GM12878 (cell line): Measurements from ENCODE around the gene TRIP4. TPM values are rescaled to one million over a fixed set of nuclear protein-coding genes. Genes with fewer than 3 reads are reported as not detected.

Experiments
- ATAC-seq: fragments of 200-7000 bp; cut with Tn5 transposase; 3 replicates; pipeline ENCODE4 v1.9.1; 2020; ENCODE audit warnings: mild to moderate bottlenecking, moderate library complexity
- BruUV-seq: library from RNA; stranded (reverse); fragments of 400-500 nt; replicated peaks from 2 replicates; lab custom pipeline; 2021; lab: Mats Ljungman, UMichigan
- CTCF ChIA-PET: fragments of 300-600 bp; sonication (Branson Sonifier 250); formaldehyde crosslinking; extraction: SDS; loops from one replicate; lab custom pipeline; 2021; ENCODE audit warnings: inconsistent platforms; lab: Yijun Ruan, JAX
- POLR2A ChIA-PET: fragments of 350-600 bp; formaldehyde crosslinking; extraction: SDS; loops from one replicate; lab custom pipeline; 2021; ENCODE audit warnings: inconsistent platforms; lab: Charles Lee
- RAD21 ChIA-PET: fragments of 300-600 bp; sonication (Branson Sonifier 250); formaldehyde crosslinking; loops from one replicate; lab custom pipeline; 2023; ENCODE audit warnings: antibody characterized with exemption; ENCODE audit not compliant: unreplicated experiment; lab: Charles Lee
- SMC1A ChIA-PET: fragments of 300-600 bp; sonication (Branson Sonifier 250); formaldehyde crosslinking; loops from one replicate; lab custom pipeline; 2023; ENCODE audit not compliant: unreplicated experiment, uncharacterized antibody; lab: Charles Lee
- DNase-seq: peaks from one replicate; pipeline ENCODE4 v3.0.0-alpha.2; 2011; ENCODE audit warnings: low read depth, low spot score
- FAIRE-seq: peaks from 3 replicates; lab custom pipeline; 2011; peaks lifted over from hg19 to GRCh38; lab: Jason Lieb, UNC
- H2AFZ ChIP-seq: 2 replicates; pipeline ENCODE4 v1.6.0; 2011; ENCODE audit warnings: low read depth, low read length, control low read depth; ENCODE audit not compliant: control insufficient read depth
- H3K27ac ChIP-seq: 2 replicates; pipeline ENCODE4 v1.5.1; 2011; ENCODE audit warnings: control low read depth; ENCODE audit not compliant: control insufficient read depth, insufficient read depth
- H3K27me3 ChIP-seq, 2 experiments: replicated peaks in 1 of 2; 2 replicates each; pipeline versions ENCODE4 v1.6.0 to v1.6.1; 2011; ENCODE audit warnings: low read length in 1 of 2; ENCODE audit not compliant: control insufficient read depth in 2 of 2, insufficient read depth in 2 of 2
- H3K36me3 ChIP-seq, 2 experiments: 2 replicates each; pipeline ENCODE4 v1.5.1; 2011; ENCODE audit warnings: low read length in 1 of 2; ENCODE audit not compliant: control insufficient read depth in 2 of 2, insufficient read depth in 2 of 2
- H3K4me1 ChIP-seq: 2 replicates; pipeline ENCODE4 v1.6.1; 2011; ENCODE audit warnings: mild to moderate bottlenecking, low read length, moderate library complexity, mixed read lengths; ENCODE audit not compliant: control insufficient read depth, insufficient read depth
- H3K4me2 ChIP-seq: 2 replicates; pipeline ENCODE4 v1.6.0; 2011; ENCODE audit warnings: control low read depth; ENCODE audit not compliant: control insufficient read depth, insufficient read depth
- H3K4me3 ChIP-seq: fragments of 200-600 bp; sonication (generic); 2 replicates; pipeline ENCODE4 v1.5.1; 2016
- H3K79me2 ChIP-seq: 2 replicates; pipeline ENCODE4 v1.6.0; 2011; ENCODE audit warnings: low read length; ENCODE audit not compliant: control insufficient read depth, insufficient read depth
- H3K9ac ChIP-seq: 2 replicates; pipeline ENCODE4 v1.8.0; 2011; ENCODE audit warnings: low read length, control low read depth, mixed read lengths; ENCODE audit not compliant: control insufficient read depth, insufficient read depth
- H3K9me3 ChIP-seq: replicated peaks from 3 replicates; pipeline ENCODE4 v1.5.1; 2011; ENCODE audit warnings: mild to moderate bottlenecking, low read length; ENCODE audit not compliant: control insufficient read depth, insufficient read depth
- H4K20me1 ChIP-seq: 2 replicates; pipeline ENCODE4 v1.6.0; 2011; ENCODE audit not compliant: control insufficient read depth, insufficient read depth
- BACH1 ChIP-seq: fragments of 450-650 bp; IDR thresholded peaks from 2 replicates; pipeline ENCODE4 v1.6.1; 2017; ENCODE audit warnings: mild to moderate bottlenecking, borderline replicate concordance
- HDAC2 ChIP-seq: fragments of 200-600 bp; sonication (generic); IDR thresholded peaks from 2 replicates; pipeline ENCODE4 v1.6.1; 2017
- HDGF ChIP-seq: fragments of 450-650 bp; IDR thresholded peaks from 2 replicates; pipeline ENCODE4 v1.6.1; 2016; ENCODE audit warnings: antibody characterized with exemption
- IRF4 ChIP-seq: IDR thresholded peaks from 2 replicates; pipeline ENCODE4 v1.6.1; 2011; ENCODE audit warnings: low read depth, low read length
- LARP7 ChIP-seq: fragments of 450-650 bp; IDR thresholded peaks from 2 replicates; pipeline ENCODE4 v1.6.1; 2017; ENCODE audit warnings: mild to moderate bottlenecking
- MYB ChIP-seq: fragments of 150-350 bp; IDR thresholded peaks from 2 replicates; pipeline ENCODE4 v1.6.1; 2014; ENCODE audit warnings: mild to moderate bottlenecking, low read depth, low read length, borderline replicate concordance
- NFIC ChIP-seq: IDR thresholded peaks from 2 replicates; pipeline ENCODE4 v1.6.1; 2012; ENCODE audit warnings: low read depth, mild to moderate bottlenecking, inconsistent platforms, low read length, moderate library complexity
- NR2C2 ChIP-seq: IDR thresholded peaks from 2 replicates; pipeline ENCODE4 v1.6.1; 2011; ENCODE audit warnings: borderline replicate concordance, low read depth; ENCODE audit not compliant: control insufficient read depth, insufficient read length
- PKNOX1 ChIP-seq: fragments of 450-650 bp; IDR thresholded peaks from 2 replicates; pipeline ENCODE4 v1.6.1; 2016; ENCODE audit warnings: mild to moderate bottlenecking
- POLR2A ChIP-seq: IDR thresholded peaks from 2 replicates; pipeline ENCODE4 v1.6.1; 2011; ENCODE audit warnings: low read depth, mild to moderate bottlenecking, low read length
- RAD51 ChIP-seq: fragments of 450-650 bp; IDR thresholded peaks from 2 replicates; pipeline ENCODE4 v1.6.1; 2016; ENCODE audit warnings: moderate library complexity, mild to moderate bottlenecking, inconsistent platforms
- RELA ChIP-seq: fragments of 450-650 bp; IDR thresholded peaks from 2 replicates; pipeline ENCODE4 v1.8.0; 2014; ENCODE audit warnings: borderline replicate concordance; ENCODE audit not compliant: partially characterized antibody
- WRNIP1 ChIP-seq: IDR thresholded peaks from 2 replicates; pipeline ENCODE4 v1.6.1; 2011; ENCODE audit warnings: low read depth, low read length, improper control_type of control experiment, borderline replicate concordance
- WGBS: methylation state at CpG from one replicate; pipeline ENCODE4 v1.1.6; 2016; ENCODE audit warnings: low lambda C conversion rate; ENCODE audit not compliant: insufficient replicate concordance, insufficient coverage; ENCODE audit errors: missing lambda C conversion rate; 5-methylcytosine and 5-hydroxymethylcytosine counted together
- in situ Hi-C: fragments of 300-500 bp; cut with MboI; formaldehyde crosslinking; loops from 9 replicates; pipeline ENCODE4 v1.14.3; 2018; ENCODE audit warnings: mixed read lengths
- intact Hi-C: fragments of 100-400 bp; cut with micrococcal nuclease; formaldehyde crosslinking; loops from one replicate; pipeline ENCODE4 v1.14.2; 2022; ENCODE audit not compliant: unreplicated experiment
- polyA plus RNA-seq, 11 experiments: library from polyadenylated mRNA; depleted of rRNA in 4 of 11; unstranded in 6 of 11; stranded (reverse) in 5 of 11; fragments of >200 nt; fragmentation: Nextera tagmentation in 4 of 11; fragmentation: Illumina TruSeq in 1 of 11; extraction: Ambion mirVana in 4 of 11; extraction: Trizol in 1 of 11; gene quantifications; 1 replicate in 1 of 11; 2 replicates in 10 of 11; pipeline versions ENCODE4 v1.2.1 to v1.2.3, GENCODE V29; 2011 to 2016; ENCODE audit warnings: inconsistent platforms in 2 of 11, missing spikeins in 2 of 11, low read depth in 1 of 11
- total RNA-seq, 4 experiments: library from RNA; depleted of rRNA in 3 of 4; stranded (reverse); fragments of >200 nt in 3 of 4; fragmentation: Illumina TruSeq in 1 of 4; extraction: Trizol in 1 of 4; gene quantifications; 2 replicates each; pipeline versions ENCODE4 v1.2.1 to v1.2.3, GENCODE V29; 2013 to 2021
- TF ChIP-seq, protein P1 (sequence below): fragments of 150-350 bp; IDR thresholded peaks from 2 replicates; pipeline ENCODE4 v1.6.1; 2016; ENCODE audit warnings: low read depth, low read length

TRIP4 gene
- total and polyA plus RNA-seq, 10 of the 15 experiments (the other 5 are each of a cell fraction or from before 2014, with no cell fraction given) = 6.4 to 24.5 (median 20.0) TPM

GRCh38 chr15:64386291-64386690 is 1.3 kb upstream of the TRIP4 start:
- in situ Hi-C loops = no loop called here

GRCh38 chr15:64389036-64389435 is 1.4 kb downstream of the TRIP4 start:
- H3K9ac ChIP-seq = no peak overlapping the region
- H3K27ac ChIP-seq = no peak overlapping the region
- RAD21 ChIA-PET = no interaction called here
- TF ChIP-seq HDAC2 (no peak), HDGF (no peak), RAD51 (no peak), IRF4 (no peak), RELA (no peak), MYB (no peak), NFIC (no peak), BACH1 (no peak)
- TF ChIP-seq, protein P1, sequence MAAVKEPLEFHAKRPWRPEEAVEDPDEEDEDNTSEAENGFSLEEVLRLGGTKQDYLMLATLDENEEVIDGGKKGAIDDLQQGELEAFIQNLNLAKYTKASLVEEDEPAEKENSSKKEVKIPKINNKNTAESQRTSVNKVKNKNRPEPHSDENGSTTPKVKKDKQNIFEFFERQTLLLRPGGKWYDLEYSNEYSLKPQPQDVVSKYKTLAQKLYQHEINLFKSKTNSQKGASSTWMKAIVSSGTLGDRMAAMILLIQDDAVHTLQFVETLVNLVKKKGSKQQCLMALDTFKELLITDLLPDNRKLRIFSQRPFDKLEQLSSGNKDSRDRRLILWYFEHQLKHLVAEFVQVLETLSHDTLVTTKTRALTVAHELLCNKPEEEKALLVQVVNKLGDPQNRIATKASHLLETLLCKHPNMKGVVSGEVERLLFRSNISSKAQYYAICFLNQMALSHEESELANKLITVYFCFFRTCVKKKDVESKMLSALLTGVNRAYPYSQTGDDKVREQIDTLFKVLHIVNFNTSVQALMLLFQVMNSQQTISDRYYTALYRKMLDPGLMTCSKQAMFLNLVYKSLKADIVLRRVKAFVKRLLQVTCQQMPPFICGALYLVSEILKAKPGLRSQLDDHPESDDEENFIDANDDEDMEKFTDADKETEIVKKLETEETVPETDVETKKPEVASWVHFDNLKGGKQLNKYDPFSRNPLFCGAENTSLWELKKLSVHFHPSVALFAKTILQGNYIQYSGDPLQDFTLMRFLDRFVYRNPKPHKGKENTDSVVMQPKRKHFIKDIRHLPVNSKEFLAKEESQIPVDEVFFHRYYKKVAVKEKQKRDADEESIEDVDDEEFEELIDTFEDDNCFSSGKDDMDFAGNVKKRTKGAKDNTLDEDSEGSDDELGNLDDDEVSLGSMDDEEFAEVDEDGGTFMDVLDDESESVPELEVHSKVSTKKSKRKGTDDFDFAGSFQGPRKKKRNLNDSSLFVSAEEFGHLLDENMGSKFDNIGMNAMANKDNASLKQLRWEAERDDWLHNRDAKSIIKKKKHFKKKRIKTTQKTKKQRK = no peak

More at GRCh38 chr15:64386291-64386690, 1.3 kb upstream of the TRIP4 start:
- no peak for FAIRE-seq
- DNase-seq = no peak
- POLR2A ChIA-PET = interaction anchor here (1.3 to 1.9 kb wide), 2 partner anchors 74 to 154 kb away, joined by 3 to 4 read pairs; partner anchors contain the start of gene ZNF609
- H3K27ac ChIP-seq = no peak overlapping the region
- H2AFZ ChIP-seq = no peak overlapping the region
- H3K9ac ChIP-seq = no peak overlapping the region
- RAD21 ChIA-PET = no interaction called here
- H3K27me3 ChIP-seq = no peaks in the 10 kb centered on the region
- no peaks in the 10 kb centered on the region for H4K20me1 ChIP-seq
- peaks cover 15% of the 10 kb centered on the region for H3K79me2 ChIP-seq
- no peaks in the 10 kb centered on the region; the same call in 2 of the 3 replicates for H3K9me3 ChIP-seq
- H3K4me1 ChIP-seq = no peaks in the 10 kb centered on the region
- no peak overlapping the region for H3K4me3 ChIP-seq
- ATAC-seq = no peak
- CTCF ChIA-PET = no interaction called here
- intact Hi-C loops = loop anchor here (5.0 to 10.0 kb wide), 3 partner anchors 76 to 291 kb away; partner anchors contain the start of genes CIAO2A, SNX1 and ZNF609
- 94% methylated on average over 7 of the region's 7 CpGs for WGBS
- H3K36me3 ChIP-seq = no peaks in the 10 kb centered on the region
- H3K4me2 ChIP-seq = no peak overlapping the region
- SMC1A ChIA-PET = interaction anchor here (1.1 to 2.5 kb wide), 4 partner anchors 9 to 279 kb away, joined by 3 to 14 read pairs (median 4); no protein-coding TSS in a partner anchor
- TF ChIP-seq NR2C2 (no peak), WRNIP1 (no peak), PKNOX1 (no peak), LARP7 (no peak), POLR2A (no peak)
- BruUV-seq = no TSS peak

More at GRCh38 chr15:64389036-64389435, 1.4 kb downstream of the TRIP4 start:
- ChIA-PET SMC1A (no interaction called here), POLR2A (no interaction called here), CTCF (interaction anchor here (1.3 kb wide), 1 partner anchor 265 kb away, joined by 3 read pairs; no protein-coding TSS in a partner anchor)
- ATAC-seq (no peak), FAIRE-seq (no peak), DNase-seq (no peak)
- BruUV-seq = no TSS peak
- Histone ChIP-seq H3K36me3 (no peaks in the 10 kb centered on the region), H3K4me1 (no peaks in the 10 kb centered on the region), H3K4me2 (peak overlapping the region; percentile 77), H3K9me3 (no peaks in the 10 kb centered on the region; the same call in 2 of the 3 replicates), H2AFZ (no peak overlapping the region), H3K79me2 (peaks cover 15% of the 10 kb centered on the region), H3K4me3 (peak overlapping the region; percentile 92; the same call in 1 of the 2 replicates), H4K20me1 (no peaks in the 10 kb centered on the region), H3K27me3 (no peaks in the 10 kb centered on the region)
- in situ Hi-C loops (no loop called here), intact Hi-C loops (loop anchor here (5.0 to 10.0 kb wide), 3 partner anchors 73 to 294 kb away; partner anchors contain the start of genes CIAO2A, SNX1 and ZNF609)
- WGBS = 93% methylated on average over 5 of the region's 5 CpGs
